Fibroblast of lung (primary cell): Measurements from ENCODE around the gene DCAF4L1.

ENCODE experiments used
- EZH2 ChIP-seq: IDR thresholded peaks from 2 replicates; pipeline ENCODE4 v1.5.1; 2012; ENCODE audit warnings: low read length, control low read depth, mild to moderate bottlenecking; ENCODE audit errors: missing control alignments
- TF ChIP-seq, protein P1 (sequence below), 2 donors: IDR thresholded peaks in 1 of 2; conservative IDR thresholded peaks in 1 of 2; 1 replicate in 1 of 2; 2 replicates in 1 of 2; pipeline ENCODE4 v1.5.1; 2011 to 2012; ENCODE audit warnings: low read length in 2 of 2, control low read depth in 1 of 2, inconsistent platforms in 1 of 2, low read depth in 1 of 2, mild to moderate bottlenecking in 1 of 2

DNA sequence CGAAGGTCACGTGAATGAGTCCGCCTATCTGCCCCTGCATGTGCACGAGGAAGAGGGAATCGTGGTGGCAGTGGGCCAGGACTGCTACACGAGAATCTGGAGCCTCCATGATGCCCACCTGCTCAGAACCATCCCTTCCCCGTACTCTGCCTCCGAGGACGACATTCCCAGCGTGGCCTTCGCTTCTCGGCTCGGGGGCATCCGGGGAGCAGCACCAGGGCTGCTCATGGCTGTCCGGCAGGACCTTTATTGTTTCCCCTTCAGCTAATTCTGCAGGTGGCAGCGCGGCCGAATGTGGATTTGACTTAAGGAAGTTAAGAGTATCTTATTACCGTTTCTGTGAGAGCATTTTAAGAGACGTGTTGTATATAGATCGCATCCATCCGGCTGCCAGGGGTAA is 1.2 kb downstream of the DCAF4L1 start:
- TF ChIP-seq, protein P1, sequence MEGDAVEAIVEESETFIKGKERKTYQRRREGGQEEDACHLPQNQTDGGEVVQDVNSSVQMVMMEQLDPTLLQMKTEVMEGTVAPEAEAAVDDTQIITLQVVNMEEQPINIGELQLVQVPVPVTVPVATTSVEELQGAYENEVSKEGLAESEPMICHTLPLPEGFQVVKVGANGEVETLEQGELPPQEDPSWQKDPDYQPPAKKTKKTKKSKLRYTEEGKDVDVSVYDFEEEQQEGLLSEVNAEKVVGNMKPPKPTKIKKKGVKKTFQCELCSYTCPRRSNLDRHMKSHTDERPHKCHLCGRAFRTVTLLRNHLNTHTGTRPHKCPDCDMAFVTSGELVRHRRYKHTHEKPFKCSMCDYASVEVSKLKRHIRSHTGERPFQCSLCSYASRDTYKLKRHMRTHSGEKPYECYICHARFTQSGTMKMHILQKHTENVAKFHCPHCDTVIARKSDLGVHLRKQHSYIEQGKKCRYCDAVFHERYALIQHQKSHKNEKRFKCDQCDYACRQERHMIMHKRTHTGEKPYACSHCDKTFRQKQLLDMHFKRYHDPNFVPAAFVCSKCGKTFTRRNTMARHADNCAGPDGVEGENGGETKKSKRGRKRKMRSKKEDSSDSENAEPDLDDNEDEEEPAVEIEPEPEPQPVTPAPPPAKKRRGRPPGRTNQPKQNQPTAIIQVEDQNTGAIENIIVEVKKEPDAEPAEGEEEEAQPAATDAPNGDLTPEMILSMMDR (conservative IDR thresholded peaks at IDR 0.05 in 1 of 2, IDR thresholded peaks at IDR 0.05 in 1 of 2; ENCODE audit: low read depth in 1 of 2, low read length in 2 of 2) = no peak
- TF ChIP-seq EZH2 = no peak
